ENCODE data around the gene MAGI3.

DNA sequence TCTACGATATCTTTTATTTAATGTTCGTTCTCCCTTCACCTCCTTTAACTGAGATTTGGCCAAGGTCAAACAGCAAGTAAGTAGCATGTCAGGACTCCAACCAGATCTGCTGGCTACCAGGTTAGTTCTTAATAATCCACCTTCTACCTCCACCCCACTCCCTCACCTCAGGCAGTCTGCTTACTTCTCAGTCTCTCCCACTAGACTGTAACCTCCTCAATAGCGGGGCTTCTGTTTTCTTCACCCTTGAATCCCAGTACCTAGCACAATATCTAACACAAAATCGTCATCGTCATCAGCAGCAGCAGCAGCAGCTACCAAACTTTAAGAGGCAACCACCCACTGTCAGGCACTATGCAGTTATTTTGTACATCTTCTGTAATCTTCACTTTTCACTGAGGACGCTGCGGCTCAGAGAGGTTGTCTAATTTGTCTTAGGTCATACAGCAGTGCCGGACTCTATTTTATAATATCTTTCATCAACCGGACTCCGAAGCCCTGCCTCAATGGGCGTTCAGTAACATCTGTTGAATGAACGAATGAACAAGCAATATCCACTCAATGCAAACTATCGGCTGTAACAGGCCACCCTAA, 859 bp upstream of the MAGI3 start:
- TF ChIP-seq, protein P1, sequence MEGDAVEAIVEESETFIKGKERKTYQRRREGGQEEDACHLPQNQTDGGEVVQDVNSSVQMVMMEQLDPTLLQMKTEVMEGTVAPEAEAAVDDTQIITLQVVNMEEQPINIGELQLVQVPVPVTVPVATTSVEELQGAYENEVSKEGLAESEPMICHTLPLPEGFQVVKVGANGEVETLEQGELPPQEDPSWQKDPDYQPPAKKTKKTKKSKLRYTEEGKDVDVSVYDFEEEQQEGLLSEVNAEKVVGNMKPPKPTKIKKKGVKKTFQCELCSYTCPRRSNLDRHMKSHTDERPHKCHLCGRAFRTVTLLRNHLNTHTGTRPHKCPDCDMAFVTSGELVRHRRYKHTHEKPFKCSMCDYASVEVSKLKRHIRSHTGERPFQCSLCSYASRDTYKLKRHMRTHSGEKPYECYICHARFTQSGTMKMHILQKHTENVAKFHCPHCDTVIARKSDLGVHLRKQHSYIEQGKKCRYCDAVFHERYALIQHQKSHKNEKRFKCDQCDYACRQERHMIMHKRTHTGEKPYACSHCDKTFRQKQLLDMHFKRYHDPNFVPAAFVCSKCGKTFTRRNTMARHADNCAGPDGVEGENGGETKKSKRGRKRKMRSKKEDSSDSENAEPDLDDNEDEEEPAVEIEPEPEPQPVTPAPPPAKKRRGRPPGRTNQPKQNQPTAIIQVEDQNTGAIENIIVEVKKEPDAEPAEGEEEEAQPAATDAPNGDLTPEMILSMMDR (IDR thresholded peaks at IDR 0.05; ENCODE audit: low read depth, low read length) = no peak
- no peak for TF ChIP-seq EZH2phosphoT487 (IDR thresholded peaks at IDR 0.05; ENCODE audit: low read depth)

Measured in OCI-LY3 (cell line).